H9 (cell line): ENCODE data around the gene TMEM127. TPM values are rescaled to one million over a fixed set of nuclear protein-coding genes. Genes with fewer than 3 reads are reported as not detected.

Experiments used
- DNase-seq: peaks from one replicate; pipeline ENCODE4 v3.0.0-alpha.2; 2017
- H2AFZ ChIP-seq: one replicate; pipeline ENCODE4 v1.6.1; 2013; ENCODE audit warnings: mild to moderate bottlenecking, low read length, control low read depth, moderate library complexity
- H2AK5ac ChIP-seq: 2 replicates; pipeline ENCODE4 v1.6.1; 2013; ENCODE audit warnings: low read length, control low read depth, mixed read lengths; ENCODE audit not compliant: insufficient read length
- H2BK120ac ChIP-seq: one replicate; pipeline ENCODE4 v1.6.1; 2013; ENCODE audit warnings: low read depth, mild to moderate bottlenecking, low read length, control low read depth, inconsistent platforms; ENCODE audit not compliant: poor library complexity, severe bottlenecking
- H2BK12ac ChIP-seq: 2 replicates; pipeline ENCODE4 v1.6.1; 2013; ENCODE audit warnings: low read length, control low read depth, mixed read lengths, low read depth; ENCODE audit not compliant: insufficient read length
- H2BK15ac ChIP-seq: 2 replicates; pipeline ENCODE4 v1.6.1; 2013; ENCODE audit warnings: low read depth, low read length, control low read depth
- H2BK20ac ChIP-seq: one replicate; pipeline ENCODE4 v1.6.1; 2013; ENCODE audit warnings: low read depth, mild to moderate bottlenecking, low read length, control low read depth, inconsistent platforms; ENCODE audit not compliant: poor library complexity, severe bottlenecking
- H2BK5ac ChIP-seq: 2 replicates; pipeline ENCODE4 v1.6.1; 2013; ENCODE audit warnings: low read length, control low read depth, mixed read lengths; ENCODE audit not compliant: insufficient read length
- H3K14ac ChIP-seq: 2 replicates; pipeline ENCODE4 v1.6.1; 2013; ENCODE audit warnings: low read length, control low read depth; ENCODE audit not compliant: insufficient read depth
- H3K18ac ChIP-seq: 2 replicates; pipeline ENCODE4 v1.6.1; 2013; ENCODE audit warnings: low read depth, mild to moderate bottlenecking, mixed read lengths, low read length, control low read depth; ENCODE audit not compliant: insufficient read length
- H3K23ac ChIP-seq: 2 replicates; pipeline ENCODE4 v1.6.1; 2013; ENCODE audit warnings: low read length, control low read depth, mixed read lengths, low read depth; ENCODE audit not compliant: insufficient read length
- H3K23me2 ChIP-seq: 2 replicates; pipeline ENCODE4 v1.6.1; 2013; ENCODE audit warnings: low read depth, mild to moderate bottlenecking, mixed read lengths, low read length, control low read depth; ENCODE audit not compliant: insufficient read length, poor library complexity, severe bottlenecking
- H3K27ac ChIP-seq: 2 replicates; pipeline ENCODE4 v1.5.1; 2013; ENCODE audit warnings: low read length, control low read depth, mixed read lengths, low read depth; ENCODE audit not compliant: insufficient read length
- H3K27me3 ChIP-seq: 2 replicates; pipeline ENCODE4 v1.6.1; 2013; ENCODE audit warnings: low read length, control low read depth, inconsistent platforms; ENCODE audit not compliant: insufficient read depth
- H3K4ac ChIP-seq: 2 replicates; pipeline ENCODE4 v1.6.1; 2013; ENCODE audit warnings: low read depth, mild to moderate bottlenecking, control low read depth, inconsistent platforms, low read length, moderate library complexity
- H3K4me1 ChIP-seq: 2 replicates; pipeline ENCODE4 v1.6.1; 2013; ENCODE audit warnings: low read length, control low read depth, inconsistent platforms; ENCODE audit not compliant: insufficient read depth
- H3K4me2 ChIP-seq: 2 replicates; pipeline ENCODE4 v1.6.1; 2013; ENCODE audit warnings: low read length, control low read depth, mixed read lengths; ENCODE audit not compliant: insufficient read length, insufficient read depth
- H3K56ac ChIP-seq: 2 replicates; pipeline ENCODE4 v1.6.1; 2013; ENCODE audit warnings: low read depth, mild to moderate bottlenecking, mixed read lengths, low read length, control low read depth; ENCODE audit not compliant: insufficient read length
- H3K79me1 ChIP-seq: 2 replicates; pipeline ENCODE4 v1.6.1; 2013; ENCODE audit warnings: low read depth, mild to moderate bottlenecking, moderate library complexity, low read length, control low read depth, inconsistent platforms; ENCODE audit not compliant: insufficient read depth, poor library complexity, severe bottlenecking
- H3K79me2 ChIP-seq: 2 replicates; pipeline ENCODE4 v1.6.1; 2013; ENCODE audit warnings: low read length, control low read depth, inconsistent platforms; ENCODE audit not compliant: insufficient read depth
- H3K9ac ChIP-seq: 2 replicates; pipeline ENCODE4 v1.6.1; 2013; ENCODE audit warnings: low read length, control low read depth, mixed read lengths; ENCODE audit not compliant: insufficient read length; ENCODE audit errors: extremely low read depth
- H3K9me3 ChIP-seq: one replicate; pipeline ENCODE4 v1.6.1; 2013; ENCODE audit warnings: low read depth, low read length, inconsistent platforms; ENCODE audit not compliant: control insufficient read depth
- H3T11ph ChIP-seq: one replicate; pipeline ENCODE4 v1.6.1; 2013; ENCODE audit warnings: mild to moderate bottlenecking, low read length, control low read depth, inconsistent platforms
- H4K20me1 ChIP-seq: one replicate; pipeline ENCODE4 v1.6.1; 2013; ENCODE audit not compliant: control insufficient read depth, insufficient read length, insufficient read depth
- H4K5ac ChIP-seq: 2 replicates; pipeline ENCODE4 v1.6.1; 2013; ENCODE audit warnings: low read depth, mild to moderate bottlenecking, mixed read lengths, low read length, control low read depth; ENCODE audit not compliant: insufficient read length
- H4K8ac ChIP-seq: replicated peaks from 2 replicates; pipeline ENCODE4 v1.6.1; 2013; ENCODE audit warnings: low read length, control low read depth, mixed read lengths, low read depth; ENCODE audit not compliant: insufficient read length
- H4K91ac ChIP-seq: 2 replicates; pipeline ENCODE4 v1.6.1; 2013; ENCODE audit warnings: low read depth, mild to moderate bottlenecking, moderate library complexity, mixed read lengths, low read length, control low read depth; ENCODE audit not compliant: insufficient read length
- H3K27ac Mint-ChIP-seq, 3 experiments: 2 replicates in 2 of 3; 3 replicates in 1 of 3; pipeline ENCODE4 v1.8.0; 2020 to 2021; ENCODE audit warnings: mixed read lengths in 3 of 3, mild to moderate bottlenecking in 1 of 3, moderate library complexity in 1 of 3
- H3K27me3 Mint-ChIP-seq: 2 replicates; pipeline ENCODE4 v1.8.0; 2021; ENCODE audit warnings: low read depth, mild to moderate bottlenecking, moderate library complexity, mixed read lengths
- H3K36me3 Mint-ChIP-seq, 3 experiments: 2 replicates in 2 of 3; 3 replicates in 1 of 3; pipeline ENCODE4 v1.8.0; 2020 to 2021; ENCODE audit warnings: low read depth in 3 of 3, mixed read lengths in 3 of 3; ENCODE audit not compliant: insufficient read depth in 1 of 3
- H3K4me1 Mint-ChIP-seq, 2 experiments: 2 replicates each; pipeline ENCODE4 v1.8.0; 2020; ENCODE audit warnings: mixed read lengths in 2 of 2
- H3K4me3 Mint-ChIP-seq, 2 experiments: 2 replicates in 1 of 2; 3 replicates in 1 of 2; pipeline ENCODE4 v1.8.0; 2020 to 2021; ENCODE audit warnings: mild to moderate bottlenecking in 2 of 2, mixed read lengths in 2 of 2, moderate library complexity in 1 of 2
- H3K9me3 Mint-ChIP-seq, 2 experiments: 2 replicates in 1 of 2; 3 replicates in 1 of 2; pipeline ENCODE4 v1.8.0; 2020; ENCODE audit warnings: mild to moderate bottlenecking in 2 of 2, mixed read lengths in 2 of 2, moderate library complexity in 1 of 2
- WGBS: extraction: QIAGEN DNeasy Blood & Tissue Kit; methylation state at CpG from one replicate; pipeline ENCODE4 v1.1.7; 2013; ENCODE audit warnings: missing lambda C conversion rate, low lambda C conversion rate, mixed read lengths; ENCODE audit not compliant: insufficient read length; ENCODE audit errors: extremely low coverage; 5-methylcytosine and 5-hydroxymethylcytosine counted together
- total RNA-seq: library from RNA; stranded (reverse); gene quantifications from 2 replicates; pipeline ENCODE4 v1.2.1, GENCODE V29; 2021
- TF ChIP-seq, protein P1 (sequence below): fragments of 200-600 bp; sonication (generic); conservative IDR thresholded peaks from 3 replicates; pipeline ENCODE4 v1.8.0; 2021; ENCODE audit warnings: antibody characterized with exemption, mild to moderate bottlenecking

The TMEM127 gene
- total RNA-seq, 1 experiment from 2014 or later: 30.1 TPM

DNA sequence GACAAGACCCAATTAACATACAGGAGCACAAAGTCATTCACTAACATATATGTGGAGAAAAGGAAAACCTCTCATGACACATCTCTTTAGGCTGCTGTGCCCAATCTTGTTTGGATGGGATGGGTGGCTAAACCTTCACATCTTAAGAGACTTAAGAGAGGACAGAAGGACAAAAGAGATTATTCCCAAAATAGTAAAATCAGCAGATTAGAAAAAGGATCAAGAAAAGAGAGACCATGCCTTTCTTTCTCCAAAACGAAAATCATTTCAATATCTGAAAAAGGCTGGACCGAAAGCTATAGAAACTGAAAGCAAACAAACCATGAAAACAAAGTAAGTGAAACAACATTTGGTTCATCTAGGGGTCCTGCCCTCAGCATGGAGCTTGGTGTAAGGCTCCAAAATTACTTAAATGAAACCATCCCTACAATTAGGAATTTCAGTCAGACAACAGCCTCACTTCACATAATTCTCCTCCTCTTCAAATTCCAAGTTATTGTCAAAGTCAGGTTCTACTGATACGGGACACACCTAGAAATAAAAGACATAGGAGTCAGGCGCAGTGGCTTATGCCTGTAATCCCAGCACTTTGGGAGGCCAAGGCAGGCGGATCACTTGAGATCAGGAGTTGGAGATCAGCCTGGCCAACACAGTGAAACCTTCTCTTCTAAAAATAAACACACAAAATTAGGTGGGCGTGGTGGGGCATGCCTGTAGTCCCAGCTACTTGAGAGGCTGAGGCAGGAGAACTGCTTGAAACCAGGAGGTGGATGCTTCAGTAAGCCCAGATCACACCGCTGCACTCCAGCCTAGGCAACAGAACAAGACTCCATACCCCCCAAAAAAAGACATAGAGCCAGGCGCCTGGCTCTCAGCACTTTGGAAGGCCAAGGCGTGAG lies 62.4 kb downstream of the TMEM127 start:
- Mint-ChIP-seq H3K27me3 (no peaks in the 10 kb centered on the region), H3K9me3 (peaks cover 0 to 3% of the 10 kb centered on the region in 2 experiments; a peak in 2 of 5 replicates), H3K27ac (peak overlapping the region in 1 of 3 experiments; percentile 55; a peak in 1 of 7 replicates), H3K36me3 (peaks cover 11 to 17% (median 15%) of the 10 kb centered on the region in 3 experiments; a peak in 6 of 7 replicates), H3K4me1 (peaks cover 62% of the 10 kb centered on the region in 2 experiments), H3K4me3 (no peak overlapping the region)
- Histone ChIP-seq H2BK120ac (no peak overlapping the region), H3K79me2 (peaks cover 70% of the 10 kb centered on the region), H3K4ac (no peak overlapping the region), H3K9me3 (no peaks in the 10 kb centered on the region), H3K4me2 (no peak overlapping the region), H4K8ac (no peak overlapping the region), H3K56ac (no peak overlapping the region), H3K23ac (no peak overlapping the region), H2AFZ (no peak overlapping the region), H4K5ac (no peak overlapping the region), H2BK15ac (no peak overlapping the region), H4K20me1 (no peaks in the 10 kb centered on the region), H2BK5ac (no peak overlapping the region), H3K23me2 (peaks cover 10% of the 10 kb centered on the region), H3K14ac (no peak overlapping the region), H3K27me3 (no peaks in the 10 kb centered on the region), H3K18ac (no peak overlapping the region), H2BK20ac (no peak overlapping the region), H3T11ph (no peak overlapping the region), H2AK5ac (no peak overlapping the region), H3K4me1 (peaks cover 6% of the 10 kb centered on the region; the same call in 1 of the 2 replicates), H4K91ac (no peak overlapping the region), H2BK12ac (no peak overlapping the region), H3K9ac (no peak overlapping the region), H3K79me1 (peaks cover 4% of the 10 kb centered on the region), H3K27ac (no peak overlapping the region)
- DNase-seq: no peak
- TF ChIP-seq, protein P1, sequence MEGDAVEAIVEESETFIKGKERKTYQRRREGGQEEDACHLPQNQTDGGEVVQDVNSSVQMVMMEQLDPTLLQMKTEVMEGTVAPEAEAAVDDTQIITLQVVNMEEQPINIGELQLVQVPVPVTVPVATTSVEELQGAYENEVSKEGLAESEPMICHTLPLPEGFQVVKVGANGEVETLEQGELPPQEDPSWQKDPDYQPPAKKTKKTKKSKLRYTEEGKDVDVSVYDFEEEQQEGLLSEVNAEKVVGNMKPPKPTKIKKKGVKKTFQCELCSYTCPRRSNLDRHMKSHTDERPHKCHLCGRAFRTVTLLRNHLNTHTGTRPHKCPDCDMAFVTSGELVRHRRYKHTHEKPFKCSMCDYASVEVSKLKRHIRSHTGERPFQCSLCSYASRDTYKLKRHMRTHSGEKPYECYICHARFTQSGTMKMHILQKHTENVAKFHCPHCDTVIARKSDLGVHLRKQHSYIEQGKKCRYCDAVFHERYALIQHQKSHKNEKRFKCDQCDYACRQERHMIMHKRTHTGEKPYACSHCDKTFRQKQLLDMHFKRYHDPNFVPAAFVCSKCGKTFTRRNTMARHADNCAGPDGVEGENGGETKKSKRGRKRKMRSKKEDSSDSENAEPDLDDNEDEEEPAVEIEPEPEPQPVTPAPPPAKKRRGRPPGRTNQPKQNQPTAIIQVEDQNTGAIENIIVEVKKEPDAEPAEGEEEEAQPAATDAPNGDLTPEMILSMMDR: no peak
- no CpG with 5 or more reads among the region's 9 CpGs for WGBS
